RCC 7860 (cell line): Measurements from ENCODE around the gene CEP63.

ENCODE experiments used
- DNase-seq: peaks from one replicate; pipeline ENCODE4 v3.0.0-alpha.2; 2015; ENCODE audit warnings: low spot score
- FAIRE-seq: peaks from 2 replicates; lab custom pipeline; 2012; peaks lifted over from hg19 to GRCh38; lab: Jason Lieb, UNC

Gene CEP63

DNA sequence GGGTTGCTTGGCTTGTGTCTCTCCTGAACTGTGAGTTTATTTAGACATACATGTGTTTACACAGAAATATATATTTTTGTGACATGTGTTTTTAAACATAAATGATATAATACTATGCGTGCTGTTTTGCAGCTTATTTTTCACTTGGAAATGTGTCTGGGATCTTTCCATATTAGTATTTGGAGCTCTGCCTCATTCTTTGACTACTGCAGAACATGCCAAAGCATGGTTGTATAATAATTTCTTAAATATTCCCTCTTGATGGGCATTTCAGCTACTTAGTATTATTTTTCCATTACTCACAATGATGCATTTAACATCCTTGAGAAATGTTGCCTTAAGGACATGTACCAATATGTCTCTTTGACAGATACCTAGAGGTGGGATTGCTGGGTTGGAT lies 19.5 kb upstream of the CEP63 start:
- DNase-seq = no peak
- no peak for FAIRE-seq

DNA sequence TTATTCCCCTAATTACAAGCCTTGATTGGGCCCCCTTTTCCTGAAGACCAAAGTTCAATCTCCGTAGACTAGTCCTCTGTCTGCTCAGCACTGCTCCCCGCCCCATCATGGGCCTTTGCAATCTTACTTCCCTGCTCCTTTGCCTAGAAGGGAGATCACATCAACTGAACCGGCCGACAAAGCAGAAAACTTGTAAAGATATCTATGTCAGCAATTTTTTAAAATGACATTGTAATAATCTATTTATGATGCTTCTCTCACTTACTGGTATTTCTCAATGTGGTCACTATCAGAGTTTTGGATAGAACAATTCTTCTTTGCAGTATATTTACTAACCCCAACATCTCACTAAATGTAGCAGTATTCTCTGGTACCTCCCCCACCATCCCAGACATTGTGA lies 17.3 kb upstream of the CEP63 start:
- no peak for FAIRE-seq

DNA sequence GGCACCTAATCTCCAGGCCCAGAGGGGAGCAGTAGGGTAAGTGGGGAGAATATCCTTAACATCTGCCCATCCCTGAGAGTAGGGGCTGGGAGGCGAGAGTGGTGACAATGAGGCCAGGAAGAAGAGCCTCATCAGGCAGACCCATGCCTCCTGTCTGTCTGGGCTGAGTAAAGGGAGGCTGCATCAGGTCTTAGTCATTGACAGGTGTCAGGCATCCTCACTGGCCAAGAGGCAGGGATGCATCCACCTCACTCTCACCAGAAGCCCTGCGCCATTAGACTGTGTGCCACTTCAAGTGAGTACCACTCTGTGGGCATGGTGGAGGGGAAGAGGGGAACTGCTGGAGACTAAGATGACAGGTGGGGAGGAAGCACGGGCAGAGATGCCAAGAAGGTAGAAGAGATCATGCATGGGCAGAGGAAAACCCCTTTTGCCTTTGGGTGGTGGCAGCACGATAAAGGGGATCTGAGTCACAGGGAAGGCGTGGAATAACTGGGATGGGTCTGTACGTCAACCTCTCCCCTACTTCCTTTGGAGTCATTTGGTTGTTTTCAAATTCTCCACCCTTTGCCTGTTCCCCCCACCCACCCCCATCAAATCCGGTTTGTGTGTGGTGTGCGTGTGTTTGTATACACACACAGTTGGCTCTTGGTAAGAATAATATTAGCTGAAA lies 14.2 kb upstream of the CEP63 start:
- DNase-seq = no peak
- no peak for FAIRE-seq

More for the DNA sequence above, 17.3 kb upstream of the CEP63 start:
- no peak for DNase-seq

GRCh38 chr3:134472831-134473230 lies 13.0 kb upstream of the CEP63 start:
- DNase-seq = no peak
- FAIRE-seq = no peak

- FAIRE-seq = peak; percentile 87
- peak; percentile 62 for DNase-seq
Measured at GRCh38 chr3:134473868-134474546, 11.8 kb upstream of the CEP63 start.

GRCh38 chr3:134474956-134475355 lies 10.9 kb upstream of the CEP63 start:
- DNase-seq (no peak), FAIRE-seq (no peak)

- no peak for FAIRE-seq
- no peak for DNase-seq
Measured at GRCh38 chr3:134476306-134476705, 9.6 kb upstream of the CEP63 start.

DNA sequence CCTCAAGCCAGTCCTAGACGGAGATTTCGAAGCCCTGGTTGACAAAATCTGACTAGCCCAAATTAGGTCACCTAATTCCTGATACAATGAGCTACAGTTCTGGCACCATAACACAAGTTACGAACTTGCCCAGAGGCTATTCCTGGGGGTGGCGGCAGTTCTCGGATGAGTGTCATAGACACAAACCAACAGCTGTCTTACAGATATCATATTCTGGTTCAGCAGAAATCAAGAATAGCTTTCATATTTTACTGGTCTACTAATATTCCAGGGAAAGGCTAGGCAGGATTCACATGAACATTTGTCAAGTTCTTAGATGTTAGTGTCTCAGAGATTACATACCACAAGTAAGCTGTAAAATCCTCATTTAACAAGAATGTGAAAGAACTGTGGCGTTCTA lies 8.9 kb upstream of the CEP63 start:
- FAIRE-seq = no peak
- DNase-seq = no peak

GRCh38 chr3:134477938-134478337 lies 7.9 kb upstream of the CEP63 start:
- peak; percentile 39 for DNase-seq
- FAIRE-seq = no peak

DNA sequence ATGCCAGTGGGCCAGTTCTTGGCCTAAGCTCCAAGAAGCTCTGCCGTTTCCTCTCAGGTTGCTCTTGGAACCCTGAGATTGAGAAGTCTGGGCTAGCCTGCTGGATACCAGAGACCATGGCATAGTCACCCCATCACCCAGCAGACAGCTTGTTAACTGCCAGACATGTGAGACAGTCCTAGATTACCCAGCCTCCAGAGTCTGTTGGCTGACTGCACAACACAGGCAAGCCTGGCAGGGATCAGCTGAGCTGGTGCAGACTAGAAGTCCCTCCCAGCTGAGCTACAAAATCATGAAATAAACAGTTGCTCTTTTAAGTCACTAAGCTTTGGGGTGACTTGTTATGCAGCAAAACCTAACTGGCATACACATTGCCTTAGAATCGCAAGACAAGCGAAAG lies 5.3 kb upstream of the CEP63 start:
- FAIRE-seq (no peak), DNase-seq (no peak)

DNA sequence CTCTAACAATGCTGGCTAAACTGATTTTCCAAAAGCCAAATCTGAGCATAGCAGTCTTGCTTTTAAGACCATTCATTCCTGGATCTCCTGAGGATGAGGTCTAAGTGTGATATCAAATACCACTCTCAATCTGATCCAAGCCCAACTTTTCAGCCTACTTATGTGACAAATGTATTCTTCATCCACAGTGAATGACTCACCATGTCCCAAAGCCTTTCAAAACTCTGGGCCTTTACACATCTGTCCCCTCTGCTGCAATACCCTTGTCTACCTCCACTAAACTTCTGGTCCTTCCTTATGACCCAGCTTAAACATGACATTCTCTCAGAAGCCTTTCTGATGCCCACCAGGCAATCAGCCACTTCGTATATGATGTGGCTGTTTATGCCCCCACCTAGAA lies 4.7 kb upstream of the CEP63 start:
- DNase-seq (peak; percentile 17), FAIRE-seq (no peak)

- FAIRE-seq (no peak), DNase-seq (no peak)
Measured at GRCh38 chr3:134482622-134483021, 3.2 kb upstream of the CEP63 start.

DNA sequence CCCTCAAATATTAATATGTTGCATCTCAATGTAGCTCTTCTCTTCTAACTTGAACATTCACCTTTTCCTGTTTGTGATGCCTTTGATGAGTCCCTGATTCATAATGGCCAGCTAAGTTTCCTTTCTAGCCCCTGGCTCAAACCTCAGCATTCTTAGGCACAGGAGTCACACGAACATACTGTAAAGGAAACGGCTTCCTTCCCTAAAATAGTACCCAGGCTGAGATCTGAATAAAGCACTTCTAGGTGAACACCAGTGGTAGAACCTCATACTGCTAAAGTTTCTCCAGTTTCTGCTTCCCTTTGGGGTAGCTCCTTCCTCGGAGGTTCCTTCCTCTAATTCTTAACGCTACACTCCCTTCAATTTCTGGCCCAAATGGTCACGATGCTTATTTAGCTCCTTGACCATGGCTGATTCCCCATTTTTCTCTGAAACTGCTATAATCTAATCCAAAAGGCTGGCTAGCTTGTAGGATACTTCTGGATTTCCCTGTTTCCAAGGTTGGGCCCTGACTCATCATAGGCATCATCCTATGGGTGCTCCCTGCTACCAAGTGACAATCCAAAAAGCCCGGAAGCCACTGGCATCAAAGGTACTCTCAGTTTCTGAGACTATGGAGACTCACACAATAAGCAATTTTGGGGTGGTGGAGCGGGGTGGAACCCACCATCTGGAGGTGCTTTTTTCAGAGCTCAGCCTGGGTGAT lies 2.5 kb upstream of the CEP63 start:
- FAIRE-seq = no peak
- DNase-seq = peak; percentile 75

DNA sequence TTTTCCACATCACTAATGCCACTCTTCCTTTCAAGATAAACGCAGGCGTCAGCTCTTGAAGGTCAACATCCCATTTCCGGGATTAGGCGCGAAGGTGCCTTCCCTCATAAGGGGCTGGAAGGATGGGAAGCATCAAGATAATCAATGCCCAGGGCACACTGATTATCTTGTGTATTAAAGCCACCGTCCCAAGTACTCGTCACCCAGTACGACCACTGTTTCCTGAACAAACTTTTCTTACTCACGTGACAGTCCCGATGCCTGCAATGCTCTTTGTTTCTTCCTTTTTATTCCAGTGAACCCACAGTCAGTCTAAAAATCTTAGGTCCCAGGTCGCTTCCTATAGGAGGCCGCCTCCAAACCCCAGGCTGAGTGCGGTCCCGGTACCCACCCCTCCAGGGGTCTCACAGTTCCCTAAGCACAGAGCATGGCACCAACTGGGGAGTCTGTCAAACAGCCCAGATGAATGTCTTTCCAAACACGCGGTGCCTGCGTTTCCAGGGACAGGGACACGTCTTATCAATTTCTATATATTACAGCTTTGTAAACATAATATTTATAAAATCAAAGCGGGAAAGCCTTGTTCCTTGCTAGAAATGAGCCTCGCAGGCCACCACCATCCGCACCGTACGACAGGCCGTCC lies 661 bp upstream of the CEP63 start:
- no peak for FAIRE-seq
- DNase-seq = no peak

DNA sequence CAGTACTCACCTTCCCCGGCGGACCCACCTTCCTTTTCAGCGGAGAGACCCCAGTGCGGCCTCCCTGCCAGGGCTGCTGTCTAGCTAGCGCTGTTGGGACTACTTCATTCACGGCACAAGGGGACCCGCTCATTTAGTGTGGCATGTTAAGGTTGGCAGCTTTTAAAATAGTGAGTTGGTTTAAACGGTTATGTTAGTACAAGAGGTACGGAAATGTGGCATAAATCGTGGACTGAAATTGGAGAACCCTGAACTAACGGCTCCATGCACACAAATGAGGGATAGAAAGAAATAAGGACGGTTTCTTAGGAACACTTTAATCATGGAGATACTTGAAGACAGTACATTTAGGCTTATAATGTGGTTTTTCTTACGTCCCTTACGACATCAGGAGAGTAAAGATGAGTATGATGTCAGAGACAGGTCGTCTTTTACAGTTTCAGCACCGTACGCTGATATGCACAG lies 752 bp downstream of the CEP63 start:
- peak; percentile 9 for DNase-seq
- no peak for FAIRE-seq

DNA sequence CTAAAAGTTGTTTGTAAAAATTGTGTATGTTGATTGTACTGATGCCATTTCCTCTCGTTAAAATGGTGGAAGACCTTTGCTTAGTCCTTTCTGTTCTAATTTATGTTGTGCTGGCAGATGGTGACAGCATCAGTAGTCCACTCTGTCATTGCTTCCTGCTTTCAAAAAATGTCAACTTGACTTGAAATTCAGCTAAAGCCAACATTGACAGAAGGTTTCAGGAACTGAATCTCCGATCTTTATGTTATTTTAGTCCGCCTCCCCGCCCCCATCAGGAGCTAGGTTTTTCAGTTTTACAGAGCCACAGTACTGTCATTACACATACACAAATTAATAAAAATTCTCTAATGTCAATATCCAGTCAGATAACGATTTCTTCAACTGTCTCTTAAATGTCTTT lies 1.5 kb downstream of the CEP63 start:
- FAIRE-seq (no peak), DNase-seq (no peak)

DNA sequence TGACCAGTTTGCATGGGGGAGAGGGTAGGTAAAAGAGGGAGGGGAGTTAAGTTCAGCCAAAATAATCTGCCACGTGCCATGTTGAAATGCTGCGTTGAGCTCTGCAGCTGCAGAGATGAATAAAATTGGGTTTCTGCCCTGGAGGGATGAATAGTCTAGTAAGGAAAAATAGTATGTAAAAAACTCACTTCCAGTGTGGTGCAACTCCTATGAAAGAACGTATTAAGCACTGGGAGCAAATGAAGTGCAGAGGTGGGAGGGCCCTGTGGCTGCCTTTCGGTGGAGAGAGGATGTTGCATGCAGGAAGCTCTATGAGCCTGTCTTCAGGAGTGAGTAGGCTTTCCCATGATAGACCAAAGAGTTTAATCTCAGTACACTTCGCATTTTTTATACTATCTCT lies 8.6 kb downstream of the CEP63 start:
- DNase-seq (no peak), FAIRE-seq (no peak)

DNA sequence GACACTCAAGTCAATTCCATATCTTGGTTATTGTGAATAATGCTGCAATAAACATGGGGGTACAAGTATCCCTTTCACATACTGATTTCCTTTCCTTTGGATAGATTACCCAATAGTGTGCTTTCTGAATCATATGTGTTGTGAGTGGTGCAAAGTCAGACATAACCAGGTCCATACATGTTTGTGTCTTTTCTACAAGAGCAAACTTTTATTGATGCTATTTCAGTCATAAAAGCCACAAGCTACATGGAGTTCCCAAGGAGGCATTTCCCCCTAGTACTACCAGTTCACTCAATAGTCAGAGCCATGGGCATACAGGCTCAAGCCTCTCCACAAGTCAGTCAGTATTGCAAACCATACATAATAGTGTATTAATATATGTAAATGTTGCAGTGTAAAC lies 10.1 kb downstream of the CEP63 start:
- FAIRE-seq (no peak), DNase-seq (no peak)

- FAIRE-seq = peak; percentile 48
- no peak for DNase-seq
Measured at GRCh38 chr3:134496471-134497071, 10.7 kb downstream of the CEP63 start.

DNA sequence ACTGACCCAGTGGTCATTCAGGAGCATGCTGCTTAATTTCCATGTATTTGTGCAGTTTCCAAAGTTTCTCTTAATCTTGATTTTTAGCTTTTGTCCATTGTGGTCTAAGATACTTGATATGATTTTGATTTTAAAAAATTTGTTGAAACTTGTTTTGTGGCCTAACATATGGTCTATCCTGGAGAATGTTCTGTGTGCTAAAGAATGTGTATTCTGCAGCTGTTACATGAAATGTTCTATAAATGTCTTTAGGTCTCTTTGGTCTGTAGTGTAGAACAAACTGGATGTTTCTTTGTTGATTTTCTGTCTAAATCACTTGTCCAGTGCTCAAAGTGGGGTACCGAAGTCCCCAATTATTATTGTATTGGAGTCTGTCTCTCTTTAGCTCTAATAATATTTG lies 17.4 kb downstream of the CEP63 start:
- FAIRE-seq = no peak
- DNase-seq = no peak

DNA sequence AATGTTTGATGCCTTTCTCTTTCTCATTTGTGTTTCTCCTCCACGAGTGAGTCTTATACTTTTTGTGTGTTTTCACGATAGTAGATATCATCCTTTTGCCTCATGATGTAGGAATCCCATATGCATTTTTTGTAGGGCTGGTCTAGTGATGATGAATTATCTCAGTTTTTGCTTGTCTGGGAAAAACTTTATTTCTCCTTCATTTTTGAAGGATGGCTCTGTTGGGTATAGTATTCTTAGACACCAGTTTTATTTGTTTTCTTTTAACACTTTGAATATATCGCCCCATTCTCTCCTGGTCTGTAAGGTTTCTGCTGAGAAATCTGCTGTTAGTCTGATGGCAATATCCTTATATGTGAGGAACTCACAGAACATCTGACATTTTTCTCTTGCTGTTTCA lies 18.3 kb downstream of the CEP63 start:
- no peak for FAIRE-seq

More for the DNA sequence above, 18.3 kb downstream of the CEP63 start:
- DNase-seq = no peak
